Measurements from ENCODE around the gene CCDC201.
A peak's percentile ranks its signal among the peaks of the same experiment; 100 is the strongest.

CCDC201 gene

GRCh38 chr7:45893374-45893995 is 20.6 kb upstream of the CCDC201 start:
- no peak for DNase-seq (ENCODE audit: low read depth)

GRCh38 chr7:45892407-45893035 is 19.6 kb upstream of the CCDC201 start:
- no peak for DNase-seq (ENCODE audit: low read depth)

GRCh38 chr7:45891462-45892402 is 18.9 kb upstream of the CCDC201 start:
- no peak for DNase-seq (ENCODE audit: low read depth)

- peak; percentile 37 for DNase-seq (ENCODE audit: low read depth)
Measured at GRCh38 chr7:45890902-45891461, 18.1 kb upstream of the CCDC201 start.

GRCh38 chr7:45890125-45890901 is 17.4 kb upstream of the CCDC201 start:
- no peak for DNase-seq (ENCODE audit: low read depth)

- no peak for DNase-seq (ENCODE audit: low read depth)
Measured at GRCh38 chr7:45889367-45890067, 16.6 kb upstream of the CCDC201 start.

- no peak for DNase-seq (ENCODE audit: low read depth)
Measured at GRCh38 chr7:45888993-45889366, 16.1 kb upstream of the CCDC201 start.

GRCh38 chr7:45888185-45888992 is 15.5 kb upstream of the CCDC201 start, which contains the start of gene IGFBP1:
Gene IGFBP1, plus strand, starts transcription at chr7:45888488. Its CDS starts 165 bp downstream, at chr7:45888653.
- no peak for DNase-seq (ENCODE audit: low read depth)

- DNase-seq (ENCODE audit: low read depth) = no peak
Measured at GRCh38 chr7:45886931-45887667, 14.2 kb upstream of the CCDC201 start.

GRCh38 chr7:45885264-45885882 is 12.5 kb upstream of the CCDC201 start:
- DNase-seq (ENCODE audit: low read depth) = peak; percentile 30

GRCh38 chr7:45884136-45884535 is 11.3 kb upstream of the CCDC201 start:
- DNase-seq (ENCODE audit: low read depth) = no peak

GRCh38 chr7:45882465-45882810 is 9.6 kb upstream of the CCDC201 start:
- no peak for DNase-seq (ENCODE audit: low read depth)

- peak; percentile 84 for DNase-seq (ENCODE audit: low read depth)
Measured at GRCh38 chr7:45881759-45882464, 9.0 kb upstream of the CCDC201 start.

- no peak for DNase-seq (ENCODE audit: low read depth)
Measured at GRCh38 chr7:45881280-45881758, 8.4 kb upstream of the CCDC201 start.

GRCh38 chr7:45880433-45880860 is 7.6 kb upstream of the CCDC201 start:
- DNase-seq (ENCODE audit: low read depth) = no peak

- DNase-seq (ENCODE audit: low read depth) = no peak
Measured at GRCh38 chr7:45878457-45879144, 5.7 kb upstream of the CCDC201 start.

- DNase-seq (ENCODE audit: low read depth) = no peak
Measured at GRCh38 chr7:45876519-45876918, 3.6 kb upstream of the CCDC201 start.
